NOMO-1 treated with dmso at 0.1 percent for 144 hours (cell line): ENCODE measurements around the gene TRH.

Experiments used
- DNase-seq: peaks from one replicate; lab custom pipeline; 2025; ENCODE audit not compliant: unreplicated experiment; lab: John Stamatoyannopoulos, UW

TRH gene

DNA sequence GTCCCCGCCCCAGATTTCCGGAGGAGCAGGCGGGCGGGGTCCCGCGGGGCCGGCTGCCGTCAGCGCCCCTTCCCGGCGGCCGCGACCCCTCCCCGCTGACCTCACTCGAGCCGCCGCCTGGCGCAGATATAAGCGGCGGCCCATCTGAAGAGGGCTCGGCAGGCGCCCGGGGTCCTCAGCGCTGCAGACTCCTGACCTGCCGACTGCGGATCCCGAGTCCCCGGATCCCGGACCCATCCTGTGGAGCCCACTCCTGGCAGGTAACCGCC is at the start of gene TRH:
Gene TRH (plus strand): TSS at position 157 of the 269 bp plus-strand sequence. CDS start 1,097 bp downstream, outside the sequence.
- DNase-seq: no peak

DNA sequence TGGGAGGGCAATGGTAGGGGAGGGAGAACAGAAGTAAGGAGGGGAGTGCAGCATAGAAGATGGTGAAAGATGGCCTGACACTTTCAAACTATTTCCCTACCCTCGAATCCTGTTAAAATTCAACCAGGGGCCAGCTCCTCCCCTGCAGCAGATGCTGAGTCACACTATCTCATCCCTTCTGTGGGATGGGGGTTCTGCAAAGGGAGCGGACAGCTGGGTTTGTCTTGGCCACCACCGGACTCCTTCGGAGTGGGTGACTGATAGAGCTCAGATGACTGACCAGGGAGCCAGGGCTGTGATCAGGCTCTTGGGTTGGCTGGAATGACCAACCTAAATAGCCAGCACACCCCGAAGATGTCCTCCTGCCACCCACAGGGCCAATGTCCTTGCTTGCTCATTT is 47.4 kb upstream of the TRH start:
- no peak for DNase-seq

DNA sequence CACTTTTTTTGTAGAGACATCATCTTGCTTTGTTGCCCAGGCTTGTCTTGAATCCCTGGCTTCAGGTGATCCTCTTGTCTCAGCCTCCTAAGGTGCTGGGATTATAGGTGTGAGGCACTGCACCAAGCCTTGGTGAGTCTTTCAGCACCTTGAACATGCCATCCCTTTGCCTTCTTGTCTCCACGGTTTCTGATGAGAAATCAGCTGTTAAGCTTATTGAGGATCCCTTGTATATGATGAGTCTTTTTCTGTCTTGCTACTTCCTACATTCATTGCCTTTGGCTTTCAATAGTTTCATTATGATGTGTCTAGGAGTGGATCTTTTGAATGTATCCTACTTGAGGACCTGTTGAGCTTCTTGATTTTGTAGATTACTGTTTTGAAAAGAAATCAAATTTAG is 45.1 kb upstream of the TRH start:
- no peak for DNase-seq

GRCh38 chr3:129933471-129933870 is 41.0 kb upstream of the TRH start:
- DNase-seq: no peak

- DNase-seq: peak; percentile 27
Observed at GRCh38 chr3:129934234-129935123, 40.0 kb upstream of the TRH start.

GRCh38 chr3:129936757-129937156 is 37.8 kb upstream of the TRH start:
- peak; percentile 71 for DNase-seq

DNA sequence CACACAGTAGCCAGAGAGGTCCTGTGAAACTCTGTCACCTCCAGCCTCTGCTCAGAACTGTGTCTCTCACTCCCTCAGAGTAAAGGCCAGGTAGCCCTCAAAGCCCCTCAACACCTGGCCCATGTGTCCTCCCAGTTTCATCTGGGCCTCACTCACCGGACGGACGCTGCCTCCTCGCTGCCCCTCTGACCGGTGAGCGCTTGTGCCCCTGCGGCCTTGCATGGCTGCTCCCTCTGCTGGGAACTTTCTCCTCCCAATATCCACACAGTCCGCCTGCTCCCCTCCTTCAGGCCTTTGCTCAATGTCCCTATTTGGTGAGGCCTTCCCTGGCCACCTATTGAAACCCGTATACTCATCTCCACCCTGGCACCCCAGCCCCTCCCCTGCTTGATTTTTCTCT is 36.8 kb upstream of the TRH start:
- DNase-seq: no peak

- DNase-seq: no peak
Observed at GRCh38 chr3:129938140-129938930, 36.2 kb upstream of the TRH start.

DNA sequence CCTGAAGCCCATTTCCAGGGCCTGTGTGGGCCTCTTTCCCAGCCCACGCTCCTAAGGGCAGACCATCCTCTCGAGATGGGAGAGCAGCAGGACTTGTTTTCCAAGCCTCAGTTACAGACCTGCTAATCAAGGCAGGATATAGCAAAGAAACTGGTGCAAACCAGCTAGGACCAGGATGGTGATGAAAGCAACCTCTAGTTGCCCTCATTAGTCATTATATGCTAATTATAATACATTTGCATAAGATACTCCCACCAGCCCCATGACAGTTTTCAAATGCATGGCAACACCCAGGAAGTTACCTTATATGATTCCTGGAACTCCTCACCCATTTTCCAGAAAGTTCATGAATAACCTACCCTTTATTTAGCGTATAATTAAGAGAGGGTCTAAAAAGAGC is 34.4 kb upstream of the TRH start:
- DNase-seq: no peak

DNA sequence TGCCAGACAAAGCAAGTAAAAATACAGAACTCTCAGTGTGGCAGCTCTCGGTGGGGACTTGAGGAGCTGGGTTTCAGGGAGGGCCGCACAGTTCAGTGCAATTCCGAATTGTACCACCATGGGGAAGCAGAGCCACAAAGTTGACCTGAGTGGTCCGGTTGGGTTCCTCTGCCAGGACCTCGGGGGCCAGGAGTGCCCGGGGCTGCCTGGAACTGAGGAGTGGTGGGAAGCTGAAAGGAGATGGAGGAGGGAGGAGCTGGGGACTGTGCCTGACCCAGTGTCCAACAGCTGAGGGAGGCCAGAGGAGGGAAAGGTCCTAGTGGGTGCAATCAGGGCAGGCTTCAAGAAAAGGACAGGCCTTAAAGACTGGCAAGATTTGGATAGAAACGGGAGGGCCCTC is 32.2 kb upstream of the TRH start:
- peak; percentile 59 for DNase-seq

DNA sequence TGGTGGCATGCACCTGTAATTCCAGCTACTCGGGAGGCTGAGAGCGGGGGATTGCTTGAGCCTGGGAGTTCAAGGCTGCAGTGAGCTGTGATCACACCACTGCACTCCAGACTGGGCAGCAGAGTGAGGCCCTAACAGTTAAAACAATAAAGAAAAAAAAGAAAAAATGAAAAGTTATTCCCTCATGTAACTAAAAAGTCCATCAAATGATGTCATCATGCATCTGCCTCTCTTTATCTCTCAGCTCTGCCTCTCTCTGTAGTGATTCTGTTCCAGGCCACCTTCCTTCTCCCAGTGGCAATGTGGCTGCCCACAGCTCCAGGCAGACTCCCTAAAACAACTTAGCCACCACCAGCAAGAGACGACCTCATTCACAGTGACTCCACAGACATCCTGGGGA is 31.5 kb upstream of the TRH start:
- DNase-seq: no peak

DNA sequence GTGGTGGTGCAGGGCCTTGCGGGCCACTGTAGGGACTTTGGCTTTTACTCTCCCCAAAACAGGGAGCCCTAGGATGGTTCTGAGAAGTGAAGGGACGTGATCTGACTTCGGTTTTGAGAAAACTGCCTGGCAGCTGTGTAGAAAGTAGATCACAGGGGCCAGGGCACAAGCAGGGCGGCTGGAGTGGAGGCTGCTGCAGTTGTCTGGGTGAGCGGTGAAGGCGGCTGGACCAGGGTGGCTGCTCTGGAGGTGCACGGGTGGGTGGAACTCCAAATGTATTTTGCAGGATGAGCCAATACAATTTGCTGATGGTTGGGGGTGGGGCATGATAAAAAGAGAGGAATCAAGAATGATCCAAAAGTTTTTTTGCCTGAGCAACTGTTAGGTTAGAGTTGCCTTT is 29.8 kb upstream of the TRH start:
- no peak for DNase-seq

- no peak for DNase-seq
Observed at GRCh38 chr3:129947538-129948240, 26.8 kb upstream of the TRH start.

DNA sequence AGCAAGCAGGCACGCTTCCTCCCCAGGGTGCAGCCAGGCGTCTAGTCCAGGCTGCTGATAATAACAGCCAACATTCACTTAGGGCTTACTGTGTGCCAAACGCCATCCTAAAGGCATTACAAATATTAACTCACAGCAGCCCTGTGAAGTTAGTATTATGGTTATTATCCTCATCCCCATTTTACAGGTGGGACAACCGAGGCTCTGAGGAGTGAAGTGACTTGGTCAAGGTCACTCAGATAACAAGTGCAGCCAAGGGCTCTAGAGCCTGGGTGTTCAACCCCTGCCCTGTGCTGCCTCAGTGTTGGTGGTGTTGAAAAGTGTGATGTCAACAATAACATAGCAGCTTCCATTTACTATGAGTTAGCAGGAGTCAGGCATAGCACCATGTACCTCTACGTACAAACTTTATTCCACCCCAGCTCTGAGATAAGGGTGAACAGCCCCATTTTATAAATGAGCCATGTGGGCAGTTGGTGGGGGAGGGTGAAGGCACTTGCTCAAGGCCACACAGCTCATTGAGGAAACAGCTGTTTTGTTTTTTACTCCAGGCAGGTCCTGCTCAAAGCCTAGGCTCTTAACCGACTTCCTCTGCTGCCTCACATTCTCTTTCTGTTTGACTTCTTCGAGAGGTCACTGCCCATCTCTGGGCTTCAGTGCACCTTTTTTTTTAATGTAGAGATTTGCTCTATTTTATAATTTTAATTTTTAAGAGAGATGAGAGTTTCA is 24.0 kb upstream of the TRH start:
- DNase-seq: peak; percentile 89

DNA sequence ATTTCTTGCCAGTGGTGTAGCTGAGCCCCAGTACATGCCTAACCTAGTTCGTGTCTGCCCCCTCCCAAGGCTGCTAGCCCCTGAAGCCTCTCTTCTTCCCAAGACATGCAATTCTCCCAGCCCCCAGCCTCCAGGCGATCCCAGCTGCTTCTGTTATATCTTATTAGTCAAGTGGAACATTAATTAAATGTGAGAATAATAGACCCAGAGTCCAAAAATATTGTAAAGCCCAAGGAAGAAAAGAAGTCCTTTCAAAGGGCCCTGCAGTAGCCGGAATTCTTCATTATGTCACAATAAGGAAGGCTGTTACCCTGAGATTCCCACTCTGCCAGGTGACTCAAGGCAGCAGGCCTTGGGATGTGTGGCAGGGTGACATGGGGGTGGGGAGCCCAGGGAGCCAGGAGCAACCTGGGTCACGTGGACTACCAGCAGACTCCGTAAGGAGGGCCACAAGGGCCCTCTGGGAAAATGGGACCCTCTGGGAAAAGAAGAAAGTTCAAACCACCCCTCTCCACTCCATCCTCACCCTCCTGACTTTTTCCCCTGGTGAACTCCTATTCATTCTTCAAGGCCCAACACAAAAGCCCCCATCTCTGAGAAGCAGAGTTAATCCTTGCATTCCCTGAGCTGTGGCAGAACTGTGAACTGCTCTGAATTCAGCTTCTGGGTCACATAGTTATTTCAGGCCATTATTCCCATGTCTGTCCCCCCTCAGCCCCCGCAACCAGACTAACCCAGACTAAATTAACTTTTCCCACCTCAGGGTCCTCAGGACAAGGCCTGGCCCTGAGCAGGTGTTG is 21.8 kb upstream of the TRH start:
- DNase-seq: no peak

- no peak for DNase-seq
Observed at GRCh38 chr3:129953621-129954020, 20.9 kb upstream of the TRH start.

GRCh38 chr3:129954514-129954913 is 20.0 kb upstream of the TRH start:
- peak; percentile 92 for DNase-seq

GRCh38 chr3:129956936-129957335 is 17.6 kb upstream of the TRH start:
- DNase-seq: no peak

DNA sequence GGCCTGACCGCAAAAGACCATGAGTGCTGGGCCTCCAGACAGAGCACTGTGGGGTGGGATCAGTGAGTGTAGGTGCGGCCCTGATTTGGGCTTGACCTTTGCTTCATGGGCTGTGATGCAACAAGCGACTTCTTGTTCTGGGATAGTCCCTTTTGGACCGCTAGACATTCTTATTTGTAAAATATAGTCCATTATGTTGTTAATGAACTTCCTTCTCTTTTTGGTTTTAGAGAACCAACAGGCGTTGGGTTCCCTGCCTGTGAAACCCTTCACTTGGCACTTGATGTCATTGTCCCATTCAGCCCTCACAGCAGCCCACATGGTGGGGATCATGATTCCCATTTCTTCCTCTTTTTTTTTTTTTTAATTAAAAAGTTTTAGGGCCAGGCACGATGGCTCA is 15.8 kb upstream of the TRH start:
- DNase-seq: peak; percentile 14

DNA sequence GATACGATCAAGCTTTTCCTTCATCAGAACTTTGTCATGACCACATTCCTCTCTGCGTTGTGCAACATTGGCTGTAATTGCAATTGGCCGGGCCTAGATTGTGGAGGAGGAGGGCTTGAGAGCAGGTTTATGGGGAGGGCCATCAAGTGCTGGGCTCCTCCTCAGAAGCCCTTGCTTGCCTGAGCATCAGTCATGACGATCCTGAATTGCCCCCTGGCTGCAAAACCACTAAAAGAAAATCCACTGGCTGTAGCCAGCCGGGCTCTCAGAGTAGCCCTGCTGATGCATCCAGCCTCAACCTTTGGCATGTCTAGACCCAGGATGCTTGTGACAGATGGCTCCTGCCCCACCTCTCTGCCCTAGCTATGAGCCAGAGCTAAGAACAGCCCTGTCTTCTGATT is 13.4 kb upstream of the TRH start:
- peak; percentile 53 for DNase-seq
